H9 (cell line): ENCODE results near the gene NHS. TPM values are rescaled to one million over a fixed set of nuclear protein-coding genes. Genes with fewer than 3 reads are reported as not detected.

Experiments used
- DNase-seq: peaks from one replicate; pipeline ENCODE4 v3.0.0-alpha.2; 2017
- H2AFZ ChIP-seq: one replicate; pipeline ENCODE4 v1.6.1; 2013; ENCODE audit warnings: mild to moderate bottlenecking, low read length, control low read depth, moderate library complexity
- H2AK5ac ChIP-seq: 2 replicates; pipeline ENCODE4 v1.6.1; 2013; ENCODE audit warnings: low read length, control low read depth, mixed read lengths; ENCODE audit not compliant: insufficient read length
- H2BK120ac ChIP-seq: one replicate; pipeline ENCODE4 v1.6.1; 2013; ENCODE audit warnings: low read depth, mild to moderate bottlenecking, low read length, control low read depth, inconsistent platforms; ENCODE audit not compliant: poor library complexity, severe bottlenecking
- H2BK12ac ChIP-seq: 2 replicates; pipeline ENCODE4 v1.6.1; 2013; ENCODE audit warnings: low read length, control low read depth, mixed read lengths, low read depth; ENCODE audit not compliant: insufficient read length
- H2BK15ac ChIP-seq: 2 replicates; pipeline ENCODE4 v1.6.1; 2013; ENCODE audit warnings: low read depth, low read length, control low read depth
- H2BK20ac ChIP-seq: one replicate; pipeline ENCODE4 v1.6.1; 2013; ENCODE audit warnings: low read depth, mild to moderate bottlenecking, low read length, control low read depth, inconsistent platforms; ENCODE audit not compliant: poor library complexity, severe bottlenecking
- H2BK5ac ChIP-seq: 2 replicates; pipeline ENCODE4 v1.6.1; 2013; ENCODE audit warnings: low read length, control low read depth, mixed read lengths; ENCODE audit not compliant: insufficient read length
- H3K14ac ChIP-seq: 2 replicates; pipeline ENCODE4 v1.6.1; 2013; ENCODE audit warnings: low read length, control low read depth; ENCODE audit not compliant: insufficient read depth
- H3K18ac ChIP-seq: 2 replicates; pipeline ENCODE4 v1.6.1; 2013; ENCODE audit warnings: low read depth, mild to moderate bottlenecking, mixed read lengths, low read length, control low read depth; ENCODE audit not compliant: insufficient read length
- H3K23ac ChIP-seq: 2 replicates; pipeline ENCODE4 v1.6.1; 2013; ENCODE audit warnings: low read length, control low read depth, mixed read lengths, low read depth; ENCODE audit not compliant: insufficient read length
- H3K23me2 ChIP-seq: 2 replicates; pipeline ENCODE4 v1.6.1; 2013; ENCODE audit warnings: low read depth, mild to moderate bottlenecking, mixed read lengths, low read length, control low read depth; ENCODE audit not compliant: insufficient read length, poor library complexity, severe bottlenecking
- H3K27ac ChIP-seq: 2 replicates; pipeline ENCODE4 v1.5.1; 2013; ENCODE audit warnings: low read length, control low read depth, mixed read lengths, low read depth; ENCODE audit not compliant: insufficient read length
- H3K27me3 ChIP-seq: 2 replicates; pipeline ENCODE4 v1.6.1; 2013; ENCODE audit warnings: low read length, control low read depth, inconsistent platforms; ENCODE audit not compliant: insufficient read depth
- H3K4ac ChIP-seq: 2 replicates; pipeline ENCODE4 v1.6.1; 2013; ENCODE audit warnings: low read depth, mild to moderate bottlenecking, control low read depth, inconsistent platforms, low read length, moderate library complexity
- H3K4me1 ChIP-seq: 2 replicates; pipeline ENCODE4 v1.6.1; 2013; ENCODE audit warnings: low read length, control low read depth, inconsistent platforms; ENCODE audit not compliant: insufficient read depth
- H3K4me2 ChIP-seq: 2 replicates; pipeline ENCODE4 v1.6.1; 2013; ENCODE audit warnings: low read length, control low read depth, mixed read lengths; ENCODE audit not compliant: insufficient read length, insufficient read depth
- H3K56ac ChIP-seq: 2 replicates; pipeline ENCODE4 v1.6.1; 2013; ENCODE audit warnings: low read depth, mild to moderate bottlenecking, mixed read lengths, low read length, control low read depth; ENCODE audit not compliant: insufficient read length
- H3K79me1 ChIP-seq: 2 replicates; pipeline ENCODE4 v1.6.1; 2013; ENCODE audit warnings: low read depth, mild to moderate bottlenecking, moderate library complexity, low read length, control low read depth, inconsistent platforms; ENCODE audit not compliant: insufficient read depth, poor library complexity, severe bottlenecking
- H3K79me2 ChIP-seq: 2 replicates; pipeline ENCODE4 v1.6.1; 2013; ENCODE audit warnings: low read length, control low read depth, inconsistent platforms; ENCODE audit not compliant: insufficient read depth
- H3K9ac ChIP-seq: 2 replicates; pipeline ENCODE4 v1.6.1; 2013; ENCODE audit warnings: low read length, control low read depth, mixed read lengths; ENCODE audit not compliant: insufficient read length; ENCODE audit errors: extremely low read depth
- H3K9me3 ChIP-seq: one replicate; pipeline ENCODE4 v1.6.1; 2013; ENCODE audit warnings: low read depth, low read length, inconsistent platforms; ENCODE audit not compliant: control insufficient read depth
- H3T11ph ChIP-seq: one replicate; pipeline ENCODE4 v1.6.1; 2013; ENCODE audit warnings: mild to moderate bottlenecking, low read length, control low read depth, inconsistent platforms
- H4K20me1 ChIP-seq: one replicate; pipeline ENCODE4 v1.6.1; 2013; ENCODE audit not compliant: control insufficient read depth, insufficient read length, insufficient read depth
- H4K5ac ChIP-seq: 2 replicates; pipeline ENCODE4 v1.6.1; 2013; ENCODE audit warnings: low read depth, mild to moderate bottlenecking, mixed read lengths, low read length, control low read depth; ENCODE audit not compliant: insufficient read length
- H4K8ac ChIP-seq: replicated peaks from 2 replicates; pipeline ENCODE4 v1.6.1; 2013; ENCODE audit warnings: low read length, control low read depth, mixed read lengths, low read depth; ENCODE audit not compliant: insufficient read length
- H4K91ac ChIP-seq: 2 replicates; pipeline ENCODE4 v1.6.1; 2013; ENCODE audit warnings: low read depth, mild to moderate bottlenecking, moderate library complexity, mixed read lengths, low read length, control low read depth; ENCODE audit not compliant: insufficient read length
- H3K27ac Mint-ChIP-seq, 3 experiments: 2 replicates in 2 of 3; 3 replicates in 1 of 3; pipeline ENCODE4 v1.8.0; 2020 to 2021; ENCODE audit warnings: mixed read lengths in 3 of 3, mild to moderate bottlenecking in 1 of 3, moderate library complexity in 1 of 3
- H3K27me3 Mint-ChIP-seq: 2 replicates; pipeline ENCODE4 v1.8.0; 2021; ENCODE audit warnings: low read depth, mild to moderate bottlenecking, moderate library complexity, mixed read lengths
- H3K36me3 Mint-ChIP-seq, 3 experiments: 2 replicates in 2 of 3; 3 replicates in 1 of 3; pipeline ENCODE4 v1.8.0; 2020 to 2021; ENCODE audit warnings: low read depth in 3 of 3, mixed read lengths in 3 of 3; ENCODE audit not compliant: insufficient read depth in 1 of 3
- H3K4me1 Mint-ChIP-seq, 2 experiments: 2 replicates each; pipeline ENCODE4 v1.8.0; 2020; ENCODE audit warnings: mixed read lengths in 2 of 2
- H3K4me3 Mint-ChIP-seq, 2 experiments: 2 replicates in 1 of 2; 3 replicates in 1 of 2; pipeline ENCODE4 v1.8.0; 2020 to 2021; ENCODE audit warnings: mild to moderate bottlenecking in 2 of 2, mixed read lengths in 2 of 2, moderate library complexity in 1 of 2
- H3K9me3 Mint-ChIP-seq, 2 experiments: 2 replicates in 1 of 2; 3 replicates in 1 of 2; pipeline ENCODE4 v1.8.0; 2020; ENCODE audit warnings: mild to moderate bottlenecking in 2 of 2, mixed read lengths in 2 of 2, moderate library complexity in 1 of 2
- CTCF ChIP-seq: fragments of 200-600 bp; sonication (generic); conservative IDR thresholded peaks from 3 replicates; pipeline ENCODE4 v1.8.0; 2021; ENCODE audit warnings: antibody characterized with exemption, mild to moderate bottlenecking
- WGBS: extraction: QIAGEN DNeasy Blood & Tissue Kit; methylation state at CpG from one replicate; pipeline ENCODE4 v1.1.7; 2013; ENCODE audit warnings: missing lambda C conversion rate, low lambda C conversion rate, mixed read lengths; ENCODE audit not compliant: insufficient read length; ENCODE audit errors: extremely low coverage; 5-methylcytosine and 5-hydroxymethylcytosine counted together
- total RNA-seq: library from RNA; stranded (reverse); gene quantifications from 2 replicates; pipeline ENCODE4 v1.2.1, GENCODE V29; 2021

NHS gene
- total RNA-seq, 1 experiment from 2014 or later, result 8.7 TPM

GRCh38 chrX:17462881-17463280 lies 87.9 kb downstream of the NHS start:
- Histone ChIP-seq H2BK12ac (no peak overlapping the region), H2BK15ac (no peak overlapping the region), H3K27me3 (no peaks in the 10 kb centered on the region), H3K9me3 (no peaks in the 10 kb centered on the region), H3K14ac (no peak overlapping the region), H2BK5ac (no peak overlapping the region), H3K4me2 (no peak overlapping the region), H3T11ph (no peak overlapping the region), H3K4me1 (no peaks in the 10 kb centered on the region), H3K23me2 (no peaks in the 10 kb centered on the region), H2BK20ac (no peak overlapping the region), H3K23ac (no peak overlapping the region), H2AK5ac (no peak overlapping the region), H4K8ac (no peak overlapping the region), H2BK120ac (no peak overlapping the region), H2AFZ (no peak overlapping the region), H3K79me2 (no peaks in the 10 kb centered on the region), H4K5ac (no peak overlapping the region), H4K91ac (no peak overlapping the region), H3K4ac (no peak overlapping the region), H3K79me1 (no peaks in the 10 kb centered on the region), H3K9ac (no peak overlapping the region), H3K18ac (no peak overlapping the region), H3K27ac (no peak overlapping the region), H4K20me1 (no peaks in the 10 kb centered on the region), H3K56ac (no peak overlapping the region)
- no CpG with 5 or more reads among the region's 1 CpG for WGBS
- Mint-ChIP-seq H3K4me1 (peaks cover 34 to 39% of the 10 kb centered on the region in 2 experiments), H3K4me3 (no peak overlapping the region), H3K36me3 (no peaks in the 10 kb centered on the region), H3K27ac (no peak overlapping the region), H3K9me3 (no peaks in the 10 kb centered on the region), H3K27me3 (no peaks in the 10 kb centered on the region)
- DNase-seq, result no peak
- no peak for TF ChIP-seq CTCF
